ENCODE data around the gene MYO1B.

The MYO1B gene

DNA sequence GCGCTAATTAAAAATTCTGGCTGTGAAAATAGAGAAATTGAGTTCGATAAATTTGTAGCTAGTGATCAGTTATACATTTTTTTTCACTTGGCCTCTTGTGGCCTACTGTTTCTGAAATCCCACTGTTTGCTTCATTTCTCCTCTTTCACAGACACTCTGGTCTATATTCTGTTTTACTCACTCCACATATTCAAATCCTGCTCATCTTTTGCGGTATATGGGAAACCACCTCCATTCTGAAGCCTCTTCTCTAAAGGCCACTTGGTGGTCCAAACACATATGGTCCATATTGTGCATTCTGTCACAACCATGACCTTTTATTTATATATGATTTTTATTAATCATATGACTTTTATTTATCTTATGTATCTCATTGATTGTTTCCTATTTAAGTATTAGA lies 67.0 kb downstream of the MYO1B start:
- H3K27me3 ChIP-seq (ENCODE audit: low read depth, low read length), result peaks cover 13% of the 10 kb centered on the region; the same call in 1 of the 2 replicates
- TF ChIP-seq, protein P1, sequence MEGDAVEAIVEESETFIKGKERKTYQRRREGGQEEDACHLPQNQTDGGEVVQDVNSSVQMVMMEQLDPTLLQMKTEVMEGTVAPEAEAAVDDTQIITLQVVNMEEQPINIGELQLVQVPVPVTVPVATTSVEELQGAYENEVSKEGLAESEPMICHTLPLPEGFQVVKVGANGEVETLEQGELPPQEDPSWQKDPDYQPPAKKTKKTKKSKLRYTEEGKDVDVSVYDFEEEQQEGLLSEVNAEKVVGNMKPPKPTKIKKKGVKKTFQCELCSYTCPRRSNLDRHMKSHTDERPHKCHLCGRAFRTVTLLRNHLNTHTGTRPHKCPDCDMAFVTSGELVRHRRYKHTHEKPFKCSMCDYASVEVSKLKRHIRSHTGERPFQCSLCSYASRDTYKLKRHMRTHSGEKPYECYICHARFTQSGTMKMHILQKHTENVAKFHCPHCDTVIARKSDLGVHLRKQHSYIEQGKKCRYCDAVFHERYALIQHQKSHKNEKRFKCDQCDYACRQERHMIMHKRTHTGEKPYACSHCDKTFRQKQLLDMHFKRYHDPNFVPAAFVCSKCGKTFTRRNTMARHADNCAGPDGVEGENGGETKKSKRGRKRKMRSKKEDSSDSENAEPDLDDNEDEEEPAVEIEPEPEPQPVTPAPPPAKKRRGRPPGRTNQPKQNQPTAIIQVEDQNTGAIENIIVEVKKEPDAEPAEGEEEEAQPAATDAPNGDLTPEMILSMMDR (IDR thresholded peaks at IDR 0.05; ENCODE audit: low read depth, low read length), result no peak
- TF ChIP-seq EZH2phosphoT487 (IDR thresholded peaks at IDR 0.05; ENCODE audit: low read depth), result no peak
- H3K4me3 ChIP-seq (ENCODE audit: low read length), result no peak overlapping the region
- peaks cover 35% of the 10 kb centered on the region for H3K4me1 ChIP-seq (ENCODE audit: low read length)
- H4K20me1 ChIP-seq (ENCODE audit: insufficient read depth, low read length), result no peaks in the 10 kb centered on the region
- no peaks in the 10 kb centered on the region for H3K36me3 ChIP-seq (replicated peaks; ENCODE audit: low read depth, low read length)
- H2AFZ ChIP-seq (ENCODE audit: low read depth, low read length), result no peak overlapping the region
- no peak overlapping the region for H3K4me2 ChIP-seq (ENCODE audit: low read length)
- no peak overlapping the region for H3K27ac ChIP-seq (ENCODE audit: low read length)
- H3K9ac ChIP-seq (ENCODE audit: low read length), result no peak overlapping the region
- H3K79me2 ChIP-seq (ENCODE audit: low read length), result no peaks in the 10 kb centered on the region
- no peaks in the 10 kb centered on the region for H3K9me3 ChIP-seq (ENCODE audit: insufficient read depth, low read length)

DNA sequence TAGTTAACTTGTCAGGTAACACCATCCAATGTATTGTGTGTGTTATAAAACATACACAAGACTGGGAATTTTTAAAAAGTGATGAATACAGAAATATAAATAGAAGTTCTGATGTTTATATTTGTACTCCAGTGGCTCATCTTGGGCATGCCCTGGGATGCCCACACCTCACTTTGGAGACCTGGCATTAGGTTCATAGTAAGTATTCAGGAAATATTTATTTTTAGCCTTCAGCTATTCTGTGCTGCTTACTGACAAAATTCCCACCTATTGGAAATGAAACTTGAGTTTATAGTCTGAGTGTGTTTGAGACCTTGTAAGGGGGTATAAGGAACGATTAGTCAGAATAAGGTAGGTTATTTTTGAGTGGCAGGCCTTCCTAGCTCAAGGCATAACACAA lies 67.5 kb downstream of the MYO1B start:
- Histone ChIP-seq H4K20me1 (ENCODE audit: insufficient read depth, low read length) (no peaks in the 10 kb centered on the region), H3K4me2 (ENCODE audit: low read length) (no peak overlapping the region), H3K9ac (ENCODE audit: low read length) (no peak overlapping the region), H3K4me1 (ENCODE audit: low read length) (peaks cover 35% of the 10 kb centered on the region), H3K9me3 (ENCODE audit: insufficient read depth, low read length) (no peaks in the 10 kb centered on the region), H3K79me2 (ENCODE audit: low read length) (no peaks in the 10 kb centered on the region), H3K36me3 (replicated peaks; ENCODE audit: low read depth, low read length) (no peaks in the 10 kb centered on the region), H3K4me3 (ENCODE audit: low read length) (no peak overlapping the region), H3K27ac (ENCODE audit: low read length) (no peak overlapping the region), H3K27me3 (ENCODE audit: low read depth, low read length) (peaks cover 13% of the 10 kb centered on the region; the same call in 1 of the 2 replicates), H2AFZ (ENCODE audit: low read depth, low read length) (no peak overlapping the region)
- TF ChIP-seq EZH2phosphoT487 (IDR thresholded peaks at IDR 0.05; ENCODE audit: low read depth), result no peak

DNA sequence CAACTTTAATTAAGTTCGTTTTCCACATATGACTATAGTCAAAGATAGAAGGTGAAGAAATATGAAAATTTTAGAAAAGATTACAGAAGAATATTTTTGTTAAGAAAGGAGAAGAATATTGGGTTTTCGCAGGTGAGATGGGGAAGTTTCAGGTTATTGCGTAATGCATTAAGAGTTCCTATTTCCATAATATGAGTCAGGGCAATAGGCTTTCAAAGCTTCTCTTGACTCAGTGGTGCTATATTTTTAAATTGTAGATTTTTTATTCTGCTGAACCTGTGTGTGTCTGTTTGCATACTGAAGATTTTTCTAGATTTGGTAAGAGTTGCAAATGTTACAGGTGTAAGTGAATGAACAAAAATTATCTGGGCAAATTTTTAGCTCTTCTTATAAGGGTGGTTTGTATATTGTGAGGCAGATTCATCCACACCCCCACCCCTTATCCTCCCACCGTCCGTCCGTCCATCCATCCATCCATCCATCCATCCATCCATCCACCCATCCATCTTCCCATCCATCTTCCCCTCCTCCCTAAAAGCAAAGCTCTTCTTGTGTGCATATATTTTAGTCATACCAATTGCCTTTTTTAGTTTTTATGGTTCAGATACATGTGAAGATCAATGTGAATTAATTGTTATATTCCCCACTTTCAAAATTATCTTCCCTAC lies 69.6 kb downstream of the MYO1B start:
- TF ChIP-seq, protein P1 (IDR thresholded peaks at IDR 0.05; ENCODE audit: low read depth, low read length), result no peak
- TF ChIP-seq EZH2phosphoT487 (IDR thresholded peaks at IDR 0.05; ENCODE audit: low read depth), result no peak
- Histone ChIP-seq H3K36me3 (replicated peaks; ENCODE audit: low read depth, low read length) (no peaks in the 10 kb centered on the region), H3K9ac (ENCODE audit: low read length) (no peak overlapping the region), H3K79me2 (ENCODE audit: low read length) (no peaks in the 10 kb centered on the region), H3K4me2 (ENCODE audit: low read length) (peak overlapping the region; percentile 60), H2AFZ (ENCODE audit: low read depth, low read length) (no peak overlapping the region), H3K27ac (ENCODE audit: low read length) (peak overlapping the region; percentile 29; the same call in 1 of the 2 replicates), H3K27me3 (ENCODE audit: low read depth, low read length) (peaks cover 11% of the 10 kb centered on the region; the same call in 1 of the 2 replicates), H4K20me1 (ENCODE audit: insufficient read depth, low read length) (no peaks in the 10 kb centered on the region), H3K4me1 (ENCODE audit: low read length) (peaks cover 35% of the 10 kb centered on the region), H3K4me3 (ENCODE audit: low read length) (peak overlapping the region; percentile 30; the same call in 1 of the 2 replicates), H3K9me3 (ENCODE audit: insufficient read depth, low read length) (no peaks in the 10 kb centered on the region)

DNA sequence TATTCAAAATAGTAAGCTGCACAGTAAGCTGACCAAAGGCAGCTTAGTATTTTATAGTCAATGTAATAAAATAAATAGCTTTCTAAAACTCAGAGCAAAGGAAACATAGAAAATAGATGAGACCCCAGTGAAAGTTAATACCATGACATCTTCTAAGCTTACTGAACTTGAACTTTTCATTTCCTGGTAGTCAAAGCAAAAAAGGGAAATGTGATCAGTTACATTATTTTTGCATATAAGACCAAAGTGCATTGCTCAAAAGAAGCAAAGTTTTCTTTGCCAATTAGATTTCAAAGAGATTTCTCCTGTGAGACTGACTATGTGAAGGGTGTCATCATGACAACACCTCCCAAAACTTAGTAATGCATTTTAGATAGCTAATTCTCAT lies 70.2 kb downstream of the MYO1B start:
- Histone ChIP-seq H3K4me1 (ENCODE audit: low read length) (peaks cover 35% of the 10 kb centered on the region), H3K27ac (ENCODE audit: low read length) (peak overlapping the region; percentile 29; the same call in 1 of the 2 replicates), H3K4me3 (ENCODE audit: low read length) (peak overlapping the region; percentile 30; the same call in 1 of the 2 replicates), H3K36me3 (replicated peaks; ENCODE audit: low read depth, low read length) (no peaks in the 10 kb centered on the region), H3K9ac (ENCODE audit: low read length) (no peak overlapping the region), H3K9me3 (ENCODE audit: insufficient read depth, low read length) (no peaks in the 10 kb centered on the region), H3K4me2 (ENCODE audit: low read length) (peak overlapping the region; percentile 60), H4K20me1 (ENCODE audit: insufficient read depth, low read length) (no peaks in the 10 kb centered on the region), H3K27me3 (ENCODE audit: low read depth, low read length) (peaks cover 11% of the 10 kb centered on the region; the same call in 1 of the 2 replicates), H3K79me2 (ENCODE audit: low read length) (no peaks in the 10 kb centered on the region), H2AFZ (ENCODE audit: low read depth, low read length) (no peak overlapping the region)
- TF ChIP-seq EZH2phosphoT487 (IDR thresholded peaks at IDR 0.05; ENCODE audit: low read depth), result no peak
- TF ChIP-seq, protein P1 (IDR thresholded peaks at IDR 0.05; ENCODE audit: low read depth, low read length), result no peak

Measured in OCI-LY3 (cell line).